IMR-90 (cell line): ENCODE measurements around the gene CCDC7. TPM values are rescaled to one million over a fixed set of nuclear protein-coding genes. Genes with fewer than 3 reads are reported as not detected.

Experiments
- ATAC-seq: fragments of 200-7000 bp; cut with Tn5 transposase; 2 replicates; pipeline ENCODE4 v1.9.1; 2020; ENCODE audit warnings: low read depth, mild to moderate bottlenecking, moderate library complexity
- BruUV-seq: library from RNA; stranded (reverse); fragments of 400-500 nt; replicated peaks from 2 replicates; lab custom pipeline; 2021; lab: Mats Ljungman, UMichigan
- CTCF ChIA-PET: fragments of 300-600 bp; formaldehyde crosslinking; extraction: SDS; loops from one replicate; lab custom pipeline; 2021; ENCODE audit warnings: antibody characterized with exemption; lab: Yijun Ruan, JAX
- POLR2A ChIA-PET: fragments of 300-600 bp; sonication (Branson Sonifier 250); formaldehyde crosslinking; loops from one replicate; lab custom pipeline; 2022; ENCODE audit warnings: antibody characterized with exemption; ENCODE audit not compliant: unreplicated experiment; lab: Charles Lee
- DNase-seq: peaks from one replicate; pipeline ENCODE4 v3.0.0; 2013
- H2AFZ ChIP-seq: replicated peaks from 2 replicates; pipeline ENCODE3; 2013; ENCODE audit warnings: low read length, mild to moderate bottlenecking; ENCODE audit not compliant: poor library complexity
- H2AK5ac ChIP-seq: 2 replicates; pipeline ENCODE4 v1.6.1; 2013; ENCODE audit warnings: low read depth, low read length, inconsistent platforms
- H2AK9ac ChIP-seq: replicated peaks from 2 replicates; pipeline ENCODE3; 2013; ENCODE audit warnings: mild to moderate bottlenecking, low read depth, low read length, moderate library complexity; ENCODE audit not compliant: poor library complexity
- H2BK120ac ChIP-seq: 2 replicates; pipeline ENCODE4 v1.6.1; 2013; ENCODE audit warnings: low read depth, low read length, inconsistent platforms
- H2BK15ac ChIP-seq: 3 replicates; pipeline ENCODE4 v1.6.1; 2013; ENCODE audit warnings: low read depth, low read length, inconsistent platforms
- H2BK20ac ChIP-seq: 2 replicates; pipeline ENCODE4 v1.6.1; 2013; ENCODE audit warnings: low read depth, mild to moderate bottlenecking, inconsistent platforms, low read length, moderate library complexity
- H2BK5ac ChIP-seq: 2 replicates; pipeline ENCODE4 v1.6.1; 2013; ENCODE audit warnings: mild to moderate bottlenecking, low read depth, low read length, inconsistent platforms; ENCODE audit not compliant: poor library complexity, severe bottlenecking
- H3K14ac ChIP-seq: replicated peaks from 2 replicates; pipeline ENCODE4 v1.6.1; 2013; ENCODE audit warnings: low read depth, low read length, inconsistent platforms
- H3K18ac ChIP-seq: 2 replicates; pipeline ENCODE4 v1.6.1; 2013; ENCODE audit warnings: low read depth, low read length, control low read depth
- H3K23ac ChIP-seq: 2 replicates; pipeline ENCODE4 v1.6.1; 2013; ENCODE audit warnings: low read depth, low read length, inconsistent platforms
- H3K27ac ChIP-seq: 2 replicates; pipeline ENCODE4 v1.5.1; 2013; ENCODE audit warnings: mild to moderate bottlenecking, control low read depth, low read length; ENCODE audit not compliant: insufficient read depth
- H3K27me3 ChIP-seq: 2 replicates; pipeline ENCODE4 v1.6.1; 2013; ENCODE audit warnings: low read length; ENCODE audit not compliant: control insufficient read depth, insufficient read depth
- H3K36me3 ChIP-seq: 2 replicates; pipeline ENCODE4 v1.6.1; 2013; ENCODE audit warnings: low read length, mixed read lengths; ENCODE audit not compliant: control insufficient read depth, insufficient read depth
- H3K4ac ChIP-seq: 2 replicates; pipeline ENCODE4 v1.6.1; 2013; ENCODE audit warnings: low read depth, low read length, inconsistent platforms
- H3K4me1 ChIP-seq: 2 replicates; pipeline ENCODE4 v1.6.1; 2013; ENCODE audit warnings: low read length, mixed read lengths; ENCODE audit not compliant: control insufficient read depth, insufficient read depth
- H3K4me2 ChIP-seq: 2 replicates; pipeline ENCODE4 v1.6.1; 2013; ENCODE audit warnings: low read depth, mild to moderate bottlenecking, control low read depth, low read length, moderate library complexity
- H3K4me3 ChIP-seq: 2 replicates; pipeline ENCODE4 v1.5.1; 2013; ENCODE audit warnings: low read depth, mild to moderate bottlenecking, control low read depth, low read length, moderate library complexity; ENCODE audit not compliant: insufficient read depth
- H3K56ac ChIP-seq: 2 replicates; pipeline ENCODE4 v1.6.1; 2013; ENCODE audit warnings: low read length, inconsistent platforms; ENCODE audit not compliant: insufficient read depth; ENCODE audit errors: extremely low read depth
- H3K79me1 ChIP-seq, 2 experiments: 2 replicates each; pipeline ENCODE4 v1.6.1; 2013; ENCODE audit warnings: low read length in 2 of 2, inconsistent platforms in 1 of 2, low read depth in 1 of 2
- H3K9ac ChIP-seq: 2 replicates; pipeline ENCODE4 v1.6.1; 2013; ENCODE audit warnings: low read depth, low read length, control low read depth
- H3K9me1 ChIP-seq: 2 replicates; pipeline ENCODE4 v1.6.1; 2013; ENCODE audit warnings: low read length, inconsistent platforms; ENCODE audit not compliant: insufficient read depth
- H3K9me3 ChIP-seq: 2 replicates; pipeline ENCODE4 v1.6.1; 2013; ENCODE audit warnings: low read length; ENCODE audit not compliant: control insufficient read depth, insufficient read depth
- H4K20me1 ChIP-seq: 2 replicates; pipeline ENCODE4 v1.6.1; 2013; ENCODE audit warnings: low read length, inconsistent platforms; ENCODE audit not compliant: insufficient read depth
- H4K5ac ChIP-seq: 2 replicates; pipeline ENCODE4 v1.6.1; 2013; ENCODE audit warnings: mild to moderate bottlenecking, low read depth, low read length, control low read depth
- H4K8ac ChIP-seq, 2 experiments: 2 replicates each; pipeline ENCODE4 v1.6.1; 2013; ENCODE audit warnings: low read depth in 2 of 2, low read length in 2 of 2, control low read depth in 1 of 2, inconsistent platforms in 1 of 2
- H4K91ac ChIP-seq: 2 replicates; pipeline ENCODE4 v1.6.1; 2013; ENCODE audit warnings: low read depth, low read length, inconsistent platforms; ENCODE audit not compliant: insufficient read depth
- BHLHE40 ChIP-seq: fragments of 150-350 bp; IDR thresholded peaks from 2 replicates; pipeline ENCODE4 v1.6.1; 2016; ENCODE audit warnings: mild to moderate bottlenecking, low read depth, low read length
- CHD1 ChIP-seq: IDR thresholded peaks from 2 replicates; pipeline ENCODE4 v1.6.1; 2012; ENCODE audit warnings: low read depth, low read length, improper control_type of control experiment
- FOS ChIP-seq: fragments of 150-350 bp; IDR thresholded peaks from 2 replicates; pipeline ENCODE4 v1.6.1; 2016; ENCODE audit warnings: low read depth, low read length
- MAFK ChIP-seq: IDR thresholded peaks from 2 replicates; pipeline ENCODE4 v1.6.1; 2012; ENCODE audit warnings: low read depth, low read length, improper control_type of control experiment
- MXI1 ChIP-seq: IDR thresholded peaks from 2 replicates; pipeline ENCODE4 v1.6.1; 2012; ENCODE audit warnings: low read depth, mild to moderate bottlenecking, low read length, moderate library complexity, borderline replicate concordance
- NFE2L2 ChIP-seq: fragments of 150-350 bp; IDR thresholded peaks from 2 replicates; pipeline ENCODE4 v1.6.1; 2016; ENCODE audit warnings: low read depth, mild to moderate bottlenecking, low read length
- RAD21 ChIP-seq: IDR thresholded peaks from 2 replicates; pipeline ENCODE4 v1.6.1; 2012; ENCODE audit warnings: low read length, improper control_type of control experiment
- RCOR1 ChIP-seq: IDR thresholded peaks from 2 replicates; pipeline ENCODE4 v1.6.1; 2012; ENCODE audit warnings: mild to moderate bottlenecking, low read length, improper control_type of control experiment; ENCODE audit not compliant: insufficient replicate concordance
- RFX5 ChIP-seq: IDR thresholded peaks from 2 replicates; pipeline ENCODE4 v1.8.0; 2012; ENCODE audit warnings: low read depth, mild to moderate bottlenecking, low read length, moderate library complexity
- SMC3 ChIP-seq: fragments of 150-350 bp; IDR thresholded peaks from 2 replicates; pipeline ENCODE4 v1.6.1; 2016; ENCODE audit warnings: low read depth, mild to moderate bottlenecking, antibody characterized with exemption, low read length, moderate library complexity
- WGBS, 2 experiments: methylation state at CpG; one replicate each; pipeline versions ENCODE4 v1.1.5 to v1.1.7; 2013; ENCODE audit warnings: missing lambda C conversion rate in 2 of 2; ENCODE audit not compliant: insufficient read length in 1 of 2; ENCODE audit errors: extremely low coverage in 2 of 2; 5-methylcytosine and 5-hydroxymethylcytosine counted together
- dilution Hi-C: fragments of 300-500 bp; cut with HindIII; formaldehyde crosslinking; loops from one replicate; pipeline ENCODE4 v1.14.3; 2018; ENCODE audit warnings: low sequenced_read_pairs; ENCODE audit not compliant: unreplicated experiment
- in situ Hi-C: fragments of 300-500 bp; cut with MboI; formaldehyde crosslinking; loops from 3 replicates; pipeline ENCODE4 v1.14.3; 2019; ENCODE audit warnings: low sequenced_read_pairs, inconsistent platforms, mixed read lengths
- intact Hi-C: fragments of 100-400 bp; cut with micrococcal nuclease; formaldehyde crosslinking; loops from 2 replicates; pipeline ENCODE4 v1.10.0; 2022
- polyA plus RNA-seq, 3 experiments: library from polyadenylated mRNA; depleted of rRNA; stranded (reverse); fragments of >200 nt; gene quantifications; 2 replicates each; pipeline ENCODE4 v1.2.3, GENCODE V29; 2012; ENCODE audit warnings: low replicate concordance in 1 of 3
- total RNA-seq: library from RNA; depleted of rRNA; stranded (reverse); fragments of >200 nt; gene quantifications from 2 replicates; pipeline ENCODE4 v1.2.3, GENCODE V29; 2012
- TF ChIP-seq, protein P1 (sequence below): conservative IDR thresholded peaks from 2 replicates; pipeline ENCODE4 v1.5.1; 2012; ENCODE audit warnings: mild to moderate bottlenecking, low read depth, low read length, improper control_type of control experiment
- TF ChIP-seq, protein P2 (sequence below): fragments of 150-350 bp; IDR thresholded peaks from 2 replicates; pipeline ENCODE4 v1.6.1; 2017; ENCODE audit warnings: mild to moderate bottlenecking, antibody characterized with exemption, low read length, low read depth

CCDC7 gene
- total and polyA plus RNA-seq, 2 of the 4 experiments (the other 2 are of a cell fraction), result 0.74 to 4.3 TPM

DNA sequence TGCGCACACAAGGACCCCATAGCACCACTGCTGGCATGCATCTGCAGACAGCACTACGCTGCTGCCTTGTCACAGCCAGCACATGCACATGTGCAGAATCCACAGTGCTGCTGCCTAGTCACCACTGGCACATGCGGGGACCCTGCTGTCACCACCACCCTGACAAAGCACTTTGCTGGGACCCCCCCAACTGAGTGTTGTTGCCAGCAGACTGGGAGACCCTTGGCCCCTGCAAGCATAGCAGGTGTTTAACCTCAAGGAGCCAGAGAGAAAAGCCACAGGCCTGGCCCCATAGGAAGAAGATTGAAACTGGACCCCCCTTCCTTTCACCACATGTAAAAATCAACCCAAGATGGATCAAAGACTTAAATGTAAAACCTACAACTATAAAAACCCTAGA, 300.9 kb downstream of the CCDC7 start:
- dilution Hi-C loops, result no loop called here

More for the DNA sequence above, 300.9 kb downstream of the CCDC7 start:
- Histone ChIP-seq H3K27me3 (no peaks in the 10 kb centered on the region), H3K27ac (no peak overlapping the region), H2AK5ac (no peak overlapping the region), H3K4me2 (no peak overlapping the region), H3K23ac (no peak overlapping the region), H4K20me1 (no peaks in the 10 kb centered on the region), H3K14ac (no peak overlapping the region), H4K91ac (no peak overlapping the region), H3K36me3 (no peaks in the 10 kb centered on the region), H3K9me3 (no peaks in the 10 kb centered on the region), H3K4me1 (no peaks in the 10 kb centered on the region), H2BK20ac (no peak overlapping the region), H3K4me3 (no peak overlapping the region), H3K4ac (no peak overlapping the region), H3K18ac (no peak overlapping the region), H2AK9ac (no peak overlapping the region), H2BK15ac (no peak overlapping the region), H3K9ac (no peak overlapping the region), H2BK120ac (no peak overlapping the region), H3K79me1 (no peaks in the 10 kb centered on the region), H2BK5ac (no peak overlapping the region), H3K56ac (no peak overlapping the region), H3K9me1 (no peaks in the 10 kb centered on the region), H4K5ac (no peak overlapping the region), H4K8ac (no peak overlapping the region), H2AFZ (no peak overlapping the region)
- in situ Hi-C loops (no loop called here), intact Hi-C loops (no loop called here)
- no peak for DNase-seq
- POLR2A ChIA-PET, result no interaction called here
- 83% methylated on average over 2 of the region's 3 CpGs; no CpG with 5 or more reads in 1 of the 2 experiments for WGBS, 2 experiments
- no peak for ATAC-seq
- CTCF ChIA-PET, result no interaction called here
- no peak for TF ChIP-seq CHD1
- TF ChIP-seq, protein P1, sequence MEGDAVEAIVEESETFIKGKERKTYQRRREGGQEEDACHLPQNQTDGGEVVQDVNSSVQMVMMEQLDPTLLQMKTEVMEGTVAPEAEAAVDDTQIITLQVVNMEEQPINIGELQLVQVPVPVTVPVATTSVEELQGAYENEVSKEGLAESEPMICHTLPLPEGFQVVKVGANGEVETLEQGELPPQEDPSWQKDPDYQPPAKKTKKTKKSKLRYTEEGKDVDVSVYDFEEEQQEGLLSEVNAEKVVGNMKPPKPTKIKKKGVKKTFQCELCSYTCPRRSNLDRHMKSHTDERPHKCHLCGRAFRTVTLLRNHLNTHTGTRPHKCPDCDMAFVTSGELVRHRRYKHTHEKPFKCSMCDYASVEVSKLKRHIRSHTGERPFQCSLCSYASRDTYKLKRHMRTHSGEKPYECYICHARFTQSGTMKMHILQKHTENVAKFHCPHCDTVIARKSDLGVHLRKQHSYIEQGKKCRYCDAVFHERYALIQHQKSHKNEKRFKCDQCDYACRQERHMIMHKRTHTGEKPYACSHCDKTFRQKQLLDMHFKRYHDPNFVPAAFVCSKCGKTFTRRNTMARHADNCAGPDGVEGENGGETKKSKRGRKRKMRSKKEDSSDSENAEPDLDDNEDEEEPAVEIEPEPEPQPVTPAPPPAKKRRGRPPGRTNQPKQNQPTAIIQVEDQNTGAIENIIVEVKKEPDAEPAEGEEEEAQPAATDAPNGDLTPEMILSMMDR, result no peak
- no peak for TF ChIP-seq RAD21
- TF ChIP-seq FOS, result no peak
- TF ChIP-seq RCOR1, result no peak
- TF ChIP-seq RFX5, result no peak
- no peak for TF ChIP-seq NFE2L2
- TF ChIP-seq, protein P2, sequence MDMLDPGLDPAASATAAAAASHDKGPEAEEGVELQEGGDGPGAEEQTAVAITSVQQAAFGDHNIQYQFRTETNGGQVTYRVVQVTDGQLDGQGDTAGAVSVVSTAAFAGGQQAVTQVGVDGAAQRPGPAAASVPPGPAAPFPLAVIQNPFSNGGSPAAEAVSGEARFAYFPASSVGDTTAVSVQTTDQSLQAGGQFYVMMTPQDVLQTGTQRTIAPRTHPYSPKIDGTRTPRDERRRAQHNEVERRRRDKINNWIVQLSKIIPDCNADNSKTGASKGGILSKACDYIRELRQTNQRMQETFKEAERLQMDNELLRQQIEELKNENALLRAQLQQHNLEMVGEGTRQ, result no peak
- no peak for TF ChIP-seq BHLHE40
- no peak for TF ChIP-seq MXI1
- no peak for TF ChIP-seq MAFK
- TF ChIP-seq SMC3, result no peak
- no TSS peak for BruUV-seq
